ENCODE results near the gene GSTA1.
"Not testable (repeated sequence)": the region's sequence is repeated elsewhere in the genome, so short reads cannot be mapped to it uniquely, and the experiment has no call there.

Gene GSTA1

DNA sequence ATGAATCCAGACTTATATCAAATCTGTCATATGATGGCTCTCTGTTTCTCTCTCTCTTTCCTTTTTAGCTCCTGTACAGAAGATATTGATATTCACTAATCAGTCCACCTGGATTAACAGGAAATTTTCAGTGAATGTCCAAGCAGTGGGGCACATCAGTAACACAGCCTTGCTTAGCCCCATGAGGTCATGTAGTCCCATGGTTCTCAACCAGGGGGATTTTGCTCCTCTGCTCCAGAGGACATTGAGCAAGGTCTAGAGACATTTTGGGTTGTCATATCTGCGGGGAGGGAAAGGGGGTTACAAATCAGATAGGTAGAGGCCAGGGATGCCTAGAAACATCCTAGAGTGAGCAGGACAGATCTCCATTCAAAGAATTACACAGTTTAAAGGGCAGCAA, 810 bp downstream of the GSTA1 start:
- no peak for DNase-seq

- no peak for DNase-seq
Observed at GRCh38 chr6:52801188-52801841, 2.3 kb downstream of the GSTA1 start.

DNA sequence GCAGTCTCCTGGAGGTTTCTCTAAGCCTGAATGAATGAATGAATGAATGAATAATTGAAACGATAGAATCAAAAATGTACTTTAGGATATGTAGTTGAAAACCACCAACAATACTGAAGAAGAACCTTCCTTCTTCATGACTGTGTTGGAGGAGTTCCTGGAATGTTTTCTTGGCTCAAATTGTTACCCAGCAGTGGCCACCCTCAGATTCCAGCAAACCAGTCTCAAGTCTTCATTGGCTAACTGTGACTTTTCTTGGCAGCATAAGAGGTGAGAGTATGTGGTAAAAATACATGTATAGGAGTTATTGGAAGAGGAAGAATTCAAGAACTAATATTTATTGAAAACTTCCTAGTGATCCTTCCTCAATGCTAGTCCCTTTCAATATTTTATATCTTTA, 4.3 kb downstream of the GSTA1 start:
- not testable (repeated sequence) for DNase-seq

- not testable (repeated sequence) for DNase-seq
Observed at GRCh38 chr6:52794366-52794765, 9.2 kb downstream of the GSTA1 start.

DNA sequence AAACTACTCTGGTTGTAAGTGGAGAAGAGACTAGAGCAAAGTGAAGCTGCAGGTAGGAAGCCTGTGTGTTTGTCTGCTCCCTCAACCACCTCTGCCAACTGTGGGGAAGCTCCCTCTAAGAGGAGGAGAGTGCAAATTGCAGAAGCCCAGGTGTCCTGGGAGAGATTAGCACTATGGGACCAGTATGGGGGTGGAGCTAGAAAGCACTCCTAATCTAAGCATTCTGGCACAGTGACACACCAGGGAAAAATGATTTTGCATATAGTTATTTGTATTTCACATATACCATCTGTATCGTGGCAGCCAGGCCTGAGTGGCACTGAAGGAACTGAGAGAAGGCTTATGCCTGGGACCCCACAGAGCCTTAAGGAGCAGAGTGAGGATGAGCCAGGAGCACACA, 12.8 kb downstream of the GSTA1 start:
- no peak for DNase-seq

DNA sequence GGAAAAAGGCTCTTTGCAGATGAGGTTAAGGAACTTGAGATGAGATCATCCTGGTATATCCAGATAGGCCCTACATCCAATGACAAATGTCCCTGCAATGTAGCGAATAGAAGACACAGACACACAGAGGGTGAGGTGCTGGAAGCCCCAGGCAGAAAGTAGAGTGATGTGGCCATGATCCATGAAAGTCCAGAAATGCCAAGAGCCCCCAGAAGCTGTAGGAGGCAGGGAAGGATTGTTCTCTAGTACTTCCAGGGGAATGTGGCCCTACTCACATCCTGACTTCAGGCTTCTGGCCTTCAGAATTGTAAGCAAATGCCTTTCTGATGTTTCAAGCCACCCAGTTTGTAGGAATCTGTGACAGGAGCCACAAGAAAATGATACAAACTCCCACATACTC, 14.0 kb downstream of the GSTA1 start:
- not testable (repeated sequence) for DNase-seq

DNA sequence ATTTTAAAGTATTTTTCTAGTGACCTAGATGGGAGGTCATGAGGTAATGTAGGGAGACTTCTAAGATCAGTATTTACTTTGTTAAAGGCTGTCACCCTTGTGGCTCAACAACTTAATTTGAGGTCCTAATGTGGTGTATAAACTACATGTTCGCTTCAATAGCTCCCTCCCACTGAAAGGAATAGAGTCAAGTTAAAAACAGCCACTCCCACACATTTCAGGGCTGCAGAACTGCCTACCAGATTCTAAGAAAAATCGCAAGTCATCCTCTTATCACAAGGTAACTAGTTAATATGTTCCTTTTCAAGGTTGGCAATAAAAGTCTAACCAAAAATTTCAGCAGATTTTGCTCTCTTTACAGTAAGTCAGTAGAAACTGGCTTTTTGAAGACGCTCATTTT, 15.1 kb downstream of the GSTA1 start:
- no peak for DNase-seq

GRCh38 chr6:52787917-52788316, 15.7 kb downstream of the GSTA1 start:
- DNase-seq: no peak

DNA sequence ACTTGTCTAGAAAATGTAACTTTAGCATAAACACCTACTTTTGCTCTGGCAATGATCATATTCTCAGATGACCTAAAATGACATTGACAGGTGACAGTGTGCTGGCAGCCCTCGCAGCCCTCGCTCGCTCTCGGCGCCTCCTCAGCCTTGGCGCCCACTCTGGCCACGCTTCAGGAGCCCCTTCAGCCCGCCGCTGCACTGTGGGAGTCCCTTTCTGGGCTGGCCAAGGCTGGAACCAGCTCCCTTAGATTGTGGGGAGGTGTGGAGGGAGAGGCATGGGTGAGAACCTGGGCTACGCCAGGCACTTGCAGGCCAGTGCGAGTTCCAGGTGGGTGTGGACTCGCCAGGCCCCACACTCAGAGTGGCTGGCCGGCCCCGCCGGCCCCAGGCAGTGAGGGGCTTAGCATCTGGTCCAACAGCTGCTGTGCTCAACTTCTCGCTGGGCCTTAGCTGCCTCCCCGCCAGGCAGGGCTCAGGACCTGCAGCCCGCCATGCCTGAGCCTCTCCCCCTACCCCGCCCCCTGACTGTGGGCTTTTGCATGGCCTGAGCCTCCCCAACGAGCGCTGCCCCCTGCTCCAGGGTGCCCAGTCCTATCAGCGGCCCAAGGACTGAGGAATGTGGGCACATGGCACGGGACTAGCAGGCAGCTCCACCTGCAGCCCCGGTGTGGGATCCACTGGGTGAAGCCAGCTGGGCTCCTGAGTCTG, 17.2 kb downstream of the GSTA1 start:
- no peak for DNase-seq

- not testable (repeated sequence) for DNase-seq
Observed at GRCh38 chr6:52782696-52783274, 20.8 kb downstream of the GSTA1 start.

- DNase-seq: not testable (repeated sequence)
Observed at GRCh38 chr6:52782209-52782608, 21.4 kb downstream of the GSTA1 start.

DNA sequence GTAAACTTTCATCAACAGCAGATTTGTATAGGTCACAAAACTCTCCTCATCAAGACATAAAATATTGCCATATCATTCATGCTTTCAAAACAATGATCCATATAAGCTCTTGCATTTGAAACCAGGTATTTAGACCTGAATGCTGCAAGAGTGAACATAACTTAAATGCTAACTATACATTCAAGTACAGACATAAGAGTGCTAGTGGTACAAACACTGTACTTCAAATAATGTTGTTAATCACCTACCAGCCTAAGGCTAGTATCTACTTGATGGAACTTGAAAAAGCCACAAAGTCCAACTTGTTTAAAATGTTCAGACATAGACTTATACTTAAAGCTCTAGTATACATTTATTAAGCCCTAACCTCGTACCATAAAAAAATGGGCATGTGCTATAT, 24.4 kb downstream of the GSTA1 start:
- no peak for DNase-seq

- DNase-seq: not testable (repeated sequence)
Observed at GRCh38 chr6:52776711-52777351, 26.8 kb downstream of the GSTA1 start.

- not testable (repeated sequence) for DNase-seq
Observed at GRCh38 chr6:52769399-52769798, 34.2 kb downstream of the GSTA1 start.

DNA sequence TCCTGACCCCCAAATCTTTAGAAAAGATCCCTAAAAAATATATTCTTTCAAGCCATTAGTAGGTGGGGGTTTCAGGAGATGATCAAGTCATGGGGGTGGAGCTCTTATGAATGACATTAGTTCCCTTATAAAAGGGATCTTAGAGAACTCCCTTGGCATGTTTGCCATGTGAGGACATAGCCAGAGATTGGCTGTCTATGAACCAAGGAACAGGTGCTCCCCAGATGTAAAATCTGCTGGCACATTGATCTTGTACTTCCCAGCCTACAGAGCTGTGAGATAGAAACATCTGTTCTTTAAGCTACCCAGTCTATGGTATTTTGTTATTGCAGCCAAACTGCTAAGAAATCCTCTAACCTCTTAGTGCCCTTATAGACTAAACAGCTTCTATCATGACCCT, 36.0 kb downstream of the GSTA1 start:
- DNase-seq: not testable (repeated sequence)

DNA sequence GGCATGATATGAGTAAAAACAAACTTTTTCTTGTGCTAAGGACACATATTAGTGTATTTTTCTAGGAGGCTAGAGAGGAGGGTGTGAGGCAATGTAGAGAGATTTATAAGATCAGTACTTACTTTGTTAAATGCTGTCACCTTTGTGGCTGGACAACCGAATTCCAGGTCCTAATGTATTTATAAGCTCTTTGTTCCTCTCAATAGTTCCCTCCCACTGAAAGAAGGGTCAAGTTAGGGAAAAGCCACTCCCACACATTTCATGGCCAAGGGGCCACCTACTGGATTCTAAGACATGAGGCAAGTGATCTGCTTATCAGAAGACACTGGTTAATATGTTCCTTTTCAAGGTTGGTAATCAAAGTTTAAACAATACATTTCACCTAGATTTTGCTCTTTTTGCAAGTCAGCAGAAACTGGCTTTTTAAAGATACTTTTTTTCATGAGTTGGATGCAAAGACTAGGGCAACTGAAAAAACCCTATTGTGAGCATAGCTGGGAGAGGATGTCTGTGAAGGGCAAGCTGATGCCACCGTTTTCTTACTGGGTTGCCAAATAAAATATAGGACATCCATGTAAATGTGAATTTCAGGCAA, 40.2 kb downstream of the GSTA1 start, which contains the start of gene GSTA2:
GSTA2 (minus strand) TSS at position 154 of the 595 bp plus-strand sequence. CDS start 5,528 bp downstream, outside the sequence.
- not testable (repeated sequence) for DNase-seq

DNA sequence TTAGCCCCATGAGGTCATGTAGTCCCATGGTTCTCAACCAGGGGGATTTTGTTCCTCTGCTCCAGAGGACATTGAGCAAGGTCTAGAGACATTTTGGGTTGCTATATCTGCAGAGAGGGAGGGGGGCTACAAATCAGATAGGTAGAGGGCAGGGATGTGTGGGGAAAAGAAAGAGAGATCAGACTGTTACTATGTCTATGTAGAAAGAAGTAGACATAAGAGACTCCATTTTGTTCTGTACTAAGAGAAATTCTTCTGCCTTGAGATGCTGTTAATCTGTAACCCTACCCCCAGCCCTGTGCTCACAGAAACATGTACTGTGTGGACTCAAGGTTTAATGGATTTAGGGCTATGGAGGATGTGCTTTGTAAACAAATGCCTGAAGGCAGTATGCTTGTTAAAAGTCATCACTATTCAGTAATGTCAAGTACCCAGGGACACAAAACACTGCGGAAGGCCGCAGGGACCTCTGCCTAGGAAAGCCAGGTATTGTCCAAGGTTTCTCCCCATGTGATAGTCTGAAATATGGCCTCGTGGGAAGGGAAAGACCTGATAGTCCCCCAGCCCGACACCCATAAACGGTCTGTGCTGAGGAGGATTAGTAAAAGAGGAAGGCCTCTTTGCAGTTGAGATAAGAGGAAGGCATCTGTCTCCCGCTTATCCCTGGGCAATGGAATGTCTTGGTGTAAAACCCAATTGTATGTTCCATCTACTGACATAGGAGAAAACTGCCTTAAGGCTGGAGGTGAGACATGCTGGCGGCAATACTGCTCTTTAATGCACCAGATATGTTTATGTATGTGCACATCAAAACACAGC, 41.7 kb downstream of the GSTA1 start:
- DNase-seq: not testable (repeated sequence)

DNA sequence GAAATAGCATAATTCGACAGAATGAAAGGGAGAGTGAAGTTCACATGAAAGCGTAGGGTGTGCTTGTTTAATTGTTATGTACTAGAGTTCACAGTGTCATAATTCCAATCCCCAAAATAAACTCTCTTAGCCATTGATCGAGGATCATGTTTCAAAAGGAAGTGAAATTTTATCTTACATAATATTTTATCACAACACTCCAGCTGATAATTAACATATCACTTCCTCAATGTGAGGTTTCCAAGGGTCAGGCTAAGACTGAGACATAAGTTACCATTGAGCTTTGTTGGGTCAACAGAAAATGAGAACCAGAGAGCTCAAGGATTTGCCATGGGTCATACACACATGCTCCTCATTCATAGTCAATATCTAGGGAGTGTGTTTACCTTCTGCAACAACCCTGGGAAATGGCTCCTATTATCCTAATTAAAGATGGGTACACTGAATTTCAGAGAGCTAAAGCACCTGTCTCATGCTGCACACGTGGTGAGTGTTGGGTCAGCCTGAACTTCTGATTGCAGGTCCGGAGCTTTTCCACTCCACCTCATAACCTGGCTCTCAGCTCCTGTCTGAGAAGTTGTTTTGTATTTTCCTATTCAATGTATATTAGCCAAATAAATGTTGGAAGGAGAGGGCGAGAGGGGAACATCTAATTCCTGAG, 43.4 kb downstream of the GSTA1 start:
- no peak for DNase-seq

GRCh38 chr6:52759085-52759484, 44.5 kb downstream of the GSTA1 start:
- no peak for DNase-seq

- DNase-seq: not testable (repeated sequence)
Observed at GRCh38 chr6:52757651-52758338, 45.8 kb downstream of the GSTA1 start.

DNA sequence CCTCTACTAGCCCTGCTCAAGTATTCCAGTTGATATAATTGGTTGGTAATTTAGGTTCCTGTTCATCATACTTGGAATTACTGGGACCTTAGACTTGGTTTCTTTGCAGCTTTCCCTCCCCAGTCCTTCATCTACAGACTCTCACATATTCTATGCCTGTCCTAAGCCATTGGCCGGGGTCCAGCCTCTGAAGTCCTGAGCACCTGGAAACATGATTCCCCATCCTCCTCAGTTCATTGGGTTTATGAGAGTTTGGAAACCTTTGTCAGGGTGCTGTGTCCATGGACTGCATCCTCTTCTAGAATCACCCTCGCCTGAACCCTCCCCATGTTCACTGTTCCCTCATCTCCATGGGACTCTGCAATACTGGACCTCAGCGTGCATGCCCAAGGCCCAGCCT, 49.2 kb downstream of the GSTA1 start:
- no peak for DNase-seq
